BJ (cell line): ENCODE results near the gene LLGL2. TPM values are rescaled to one million over a fixed set of nuclear protein-coding genes. Genes with fewer than 3 reads are reported as not detected.

Experiments used
- CTCF ChIA-PET: fragments of 350-600 bp; formaldehyde crosslinking; extraction: SDS; loops from one replicate; lab custom pipeline; 2021; ENCODE audit warnings: antibody characterized with exemption, inconsistent platforms; lab: Yijun Ruan, JAX
- POLR2A ChIA-PET: fragments of 300-600 bp; sonication (Branson Sonifier 250); formaldehyde crosslinking; extraction: SDS; loops from one replicate; lab custom pipeline; 2021; ENCODE audit warnings: antibody characterized with exemption; lab: Charles Lee
- DNase-seq: peaks from one replicate; pipeline ENCODE4 v3.0.0-alpha.2; 2011; ENCODE audit warnings: low read depth
- H3K27me3 ChIP-seq: 2 replicates; pipeline ENCODE4 v1.6.0; 2011; ENCODE audit warnings: low read length; ENCODE audit not compliant: control insufficient read depth, insufficient read depth
- H3K36me3 ChIP-seq: 2 replicates; pipeline ENCODE4 v1.5.1; 2011; ENCODE audit warnings: low read length; ENCODE audit not compliant: control insufficient read depth, insufficient read depth
- H3K4me3 ChIP-seq: 2 replicates; pipeline ENCODE4 v1.5.1; 2011; ENCODE audit warnings: low read depth, mild to moderate bottlenecking, control low read depth, low read length
- polyA plus RNA-seq: library from polyadenylated mRNA; depleted of rRNA; stranded (reverse); fragments of >200 nt; gene quantifications from 2 replicates; pipeline ENCODE4 v1.2.3, GENCODE V29; 2011
- TF ChIP-seq, protein P1 (sequence below): IDR thresholded peaks from 2 replicates; pipeline ENCODE4 v1.5.1; 2011; ENCODE audit warnings: low read depth, mild to moderate bottlenecking, control low read depth, inconsistent platforms, low read length, moderate library complexity; ENCODE audit not compliant: insufficient read depth

Gene LLGL2
- polyA plus RNA-seq, 1 experiment: 1.6 TPM

DNA sequence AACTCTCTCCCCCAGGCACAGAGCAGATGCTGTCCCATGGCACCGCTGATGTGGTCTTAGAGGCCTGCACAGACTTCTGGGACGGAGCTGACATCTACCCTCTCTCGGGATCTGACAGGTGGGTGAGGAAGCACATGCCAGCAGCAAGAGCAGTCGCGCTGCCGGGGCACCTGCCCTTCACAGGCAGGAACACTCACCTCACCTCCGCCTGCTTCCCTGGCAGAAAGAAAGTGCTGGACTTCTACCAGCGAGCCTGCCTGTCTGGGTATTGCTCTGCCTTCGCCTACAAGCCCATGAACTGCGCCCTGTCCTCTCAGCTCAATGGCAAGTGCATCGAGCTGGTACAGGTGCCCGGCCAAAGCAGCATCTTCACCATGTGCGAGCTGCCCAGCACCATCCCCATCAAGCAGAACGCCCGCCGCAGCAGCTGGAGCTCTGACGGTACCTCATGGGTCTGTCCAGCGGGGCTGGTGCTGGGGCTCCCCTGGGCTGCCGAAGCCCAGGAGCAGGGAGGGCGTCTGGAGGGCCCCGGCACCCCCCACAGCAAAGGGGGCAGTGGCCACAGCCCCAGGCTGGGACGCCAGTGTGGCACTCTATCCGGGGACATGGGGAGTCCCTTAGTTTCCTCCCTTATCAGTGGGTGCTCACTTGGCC lies 31.9 kb upstream of the LLGL2 start:
- ChIA-PET CTCF (no interaction called here), POLR2A (no interaction called here)
- peaks cover 29% of the 10 kb centered on the region for H3K36me3 ChIP-seq
- no peaks in the 10 kb centered on the region for H3K27me3 ChIP-seq
- no peak overlapping the region for H3K4me3 ChIP-seq
- DNase-seq: no peak
- TF ChIP-seq, protein P1, sequence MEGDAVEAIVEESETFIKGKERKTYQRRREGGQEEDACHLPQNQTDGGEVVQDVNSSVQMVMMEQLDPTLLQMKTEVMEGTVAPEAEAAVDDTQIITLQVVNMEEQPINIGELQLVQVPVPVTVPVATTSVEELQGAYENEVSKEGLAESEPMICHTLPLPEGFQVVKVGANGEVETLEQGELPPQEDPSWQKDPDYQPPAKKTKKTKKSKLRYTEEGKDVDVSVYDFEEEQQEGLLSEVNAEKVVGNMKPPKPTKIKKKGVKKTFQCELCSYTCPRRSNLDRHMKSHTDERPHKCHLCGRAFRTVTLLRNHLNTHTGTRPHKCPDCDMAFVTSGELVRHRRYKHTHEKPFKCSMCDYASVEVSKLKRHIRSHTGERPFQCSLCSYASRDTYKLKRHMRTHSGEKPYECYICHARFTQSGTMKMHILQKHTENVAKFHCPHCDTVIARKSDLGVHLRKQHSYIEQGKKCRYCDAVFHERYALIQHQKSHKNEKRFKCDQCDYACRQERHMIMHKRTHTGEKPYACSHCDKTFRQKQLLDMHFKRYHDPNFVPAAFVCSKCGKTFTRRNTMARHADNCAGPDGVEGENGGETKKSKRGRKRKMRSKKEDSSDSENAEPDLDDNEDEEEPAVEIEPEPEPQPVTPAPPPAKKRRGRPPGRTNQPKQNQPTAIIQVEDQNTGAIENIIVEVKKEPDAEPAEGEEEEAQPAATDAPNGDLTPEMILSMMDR: no peak

- TF ChIP-seq, protein P1: no peak
- H3K27me3 ChIP-seq: no peaks in the 10 kb centered on the region
- POLR2A ChIA-PET: no interaction called here
- no peak for DNase-seq
- no peak overlapping the region for H3K4me3 ChIP-seq
- peaks cover 29% of the 10 kb centered on the region for H3K36me3 ChIP-seq
- CTCF ChIA-PET: interaction anchor here (1.7 to 1.8 kb wide), 2 partner anchors 14 to 22 kb away, joined by 4 to 5 read pairs; partner anchors contain the start of gene TSEN54
Measured at GRCh38 chr17:75494326-75494877, 31.1 kb upstream of the LLGL2 start.

DNA sequence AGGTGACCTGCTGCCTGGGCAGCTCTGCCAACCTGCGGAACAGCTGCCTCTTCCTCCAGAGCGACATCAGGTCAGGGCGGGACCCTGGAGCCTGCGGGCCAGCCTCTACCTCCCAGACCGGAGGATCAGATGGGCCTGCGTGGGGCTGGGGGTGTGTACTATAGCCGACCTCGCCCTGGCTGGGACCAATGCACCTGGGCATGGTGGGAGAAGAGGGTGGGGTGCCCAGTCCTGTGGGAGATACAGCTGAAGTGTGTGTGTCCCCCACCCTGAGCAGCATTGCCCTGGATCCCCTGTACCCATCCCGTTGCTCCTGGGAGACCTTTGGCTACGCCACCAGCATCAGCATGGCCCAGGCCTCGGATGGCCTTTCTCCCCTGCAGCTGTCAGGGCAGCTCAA lies 29.5 kb upstream of the LLGL2 start:
- TF ChIP-seq, protein P1: no peak
- POLR2A ChIA-PET: no interaction called here
- no peak for DNase-seq
- no peaks in the 10 kb centered on the region for H3K27me3 ChIP-seq
- CTCF ChIA-PET: interaction anchor here (0.6 to 1.8 kb wide), 4 partner anchors 13 to 1051 kb away, joined by 3 to 5 read pairs (median 4); partner anchors contain the start of gene TSEN54
- H3K36me3 ChIP-seq: peaks cover 33% of the 10 kb centered on the region
- H3K4me3 ChIP-seq: no peak overlapping the region

- H3K27me3 ChIP-seq: no peaks in the 10 kb centered on the region
- no peak for DNase-seq
- TF ChIP-seq, protein P1: no peak
- ChIA-PET CTCF (interaction anchor here (0.6 to 1.8 kb wide), 3 partner anchors 18 to 84 kb away, joined by 3 to 4 read pairs (median 3); partner anchors contain the start of gene TSEN54), POLR2A (no interaction called here)
- peaks cover 28% of the 10 kb centered on the region for H3K36me3 ChIP-seq
- no peak overlapping the region for H3K4me3 ChIP-seq
Measured at GRCh38 chr17:75498039-75498725, 27.3 kb upstream of the LLGL2 start.

DNA sequence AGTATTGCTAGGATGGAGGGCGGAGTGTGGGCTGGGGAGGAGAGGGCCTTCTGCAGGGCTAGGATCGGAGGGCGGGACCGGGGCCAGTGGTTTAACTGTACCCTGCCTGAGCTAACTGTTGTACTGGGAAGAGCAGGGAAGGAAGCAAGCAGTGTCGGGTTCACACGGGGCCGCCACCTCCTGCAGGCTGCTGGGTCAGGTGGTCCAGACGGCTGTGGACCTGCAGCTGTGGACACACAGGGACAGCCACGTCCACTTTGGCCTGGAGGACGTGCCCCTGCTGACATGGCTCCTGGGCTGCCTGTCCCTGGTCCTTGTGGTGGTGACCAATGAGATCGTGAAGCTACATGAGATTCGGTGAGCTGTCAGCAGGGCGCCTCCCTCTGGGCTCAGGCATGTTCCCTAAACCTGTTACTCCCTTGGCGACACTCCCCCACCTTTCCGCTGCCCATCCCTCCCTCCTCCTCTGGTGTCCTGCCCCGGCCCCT lies 26.7 kb upstream of the LLGL2 start:
- H3K36me3 ChIP-seq: peaks cover 23% of the 10 kb centered on the region
- CTCF ChIA-PET: interaction anchor here (0.6 to 1.8 kb wide), 3 partner anchors 18 to 85 kb away, joined by 3 to 4 read pairs (median 3); partner anchors contain the start of gene TSEN54
- no peak overlapping the region for H3K4me3 ChIP-seq
- POLR2A ChIA-PET: interaction anchor here (0.7 kb wide), 1 partner anchor 173 kb away, joined by 3 read pairs; no protein-coding TSS in a partner anchor
- DNase-seq: no peak
- TF ChIP-seq, protein P1: no peak
- H3K27me3 ChIP-seq: no peaks in the 10 kb centered on the region
